HG02840 (cell line): ENCODE results near the gene IQCF6.
"Not testable (repeated sequence)": the region's sequence is repeated elsewhere in the genome, so short reads cannot be mapped to it uniquely, and the experiment has no call there.

Experiments
- ATAC-seq: cut with Tn5 transposase; IDR thresholded peaks from one replicate; pipeline ENCODE4 v1.9.1; 2021; ENCODE audit warnings: mild to moderate bottlenecking, moderate library complexity, moderate number of reproducible peaks; ENCODE audit not compliant: unreplicated experiment, low FRiP score

Gene IQCF6

DNA sequence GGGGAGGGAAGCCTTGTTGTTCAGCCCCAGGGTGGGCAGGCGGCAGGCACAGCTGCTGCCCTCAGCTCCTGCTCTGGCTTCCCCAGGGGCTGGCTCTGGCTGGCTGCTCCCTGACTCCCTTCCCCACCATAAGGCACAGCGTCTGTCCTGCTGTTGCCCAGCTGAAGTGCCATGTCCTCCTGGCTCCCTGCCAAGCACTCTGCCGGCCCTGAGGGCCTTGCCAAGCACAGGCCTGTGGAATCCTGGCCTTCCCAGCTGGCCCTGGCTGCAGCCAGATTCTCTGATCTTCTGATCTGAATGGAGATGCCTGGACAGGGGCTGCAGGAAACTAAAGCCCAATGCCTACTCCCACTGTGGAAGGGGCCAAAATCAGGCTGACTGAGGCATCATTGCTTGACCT is 1.1 kb downstream of the IQCF6 start:
- ATAC-seq, result no peak

DNA sequence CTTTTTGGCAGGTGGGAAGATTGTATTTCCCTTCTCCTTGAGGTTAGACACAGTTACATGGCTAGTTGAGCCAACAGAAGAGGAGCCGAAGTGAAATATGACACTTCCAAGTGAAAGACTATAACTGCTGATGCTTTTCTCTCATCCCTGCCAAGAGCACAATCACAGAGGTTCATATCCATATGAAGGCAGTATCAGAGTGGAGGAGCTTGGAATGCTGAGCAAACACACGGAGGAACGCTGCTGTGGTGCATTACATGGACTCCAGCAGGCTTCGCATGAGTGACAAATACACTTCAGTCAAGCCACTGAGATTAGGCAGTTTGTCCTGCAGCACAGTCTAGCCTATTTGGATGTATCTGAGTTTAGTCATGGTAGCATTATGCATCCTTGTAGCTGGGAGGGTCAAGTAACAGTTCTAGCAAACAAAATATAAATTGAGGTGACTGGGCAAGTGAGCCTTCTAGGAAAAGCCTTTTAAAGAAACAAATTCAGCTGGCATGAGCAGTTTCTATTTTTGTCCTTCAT is 5.4 kb downstream of the IQCF6 start:
- no peak for ATAC-seq

DNA sequence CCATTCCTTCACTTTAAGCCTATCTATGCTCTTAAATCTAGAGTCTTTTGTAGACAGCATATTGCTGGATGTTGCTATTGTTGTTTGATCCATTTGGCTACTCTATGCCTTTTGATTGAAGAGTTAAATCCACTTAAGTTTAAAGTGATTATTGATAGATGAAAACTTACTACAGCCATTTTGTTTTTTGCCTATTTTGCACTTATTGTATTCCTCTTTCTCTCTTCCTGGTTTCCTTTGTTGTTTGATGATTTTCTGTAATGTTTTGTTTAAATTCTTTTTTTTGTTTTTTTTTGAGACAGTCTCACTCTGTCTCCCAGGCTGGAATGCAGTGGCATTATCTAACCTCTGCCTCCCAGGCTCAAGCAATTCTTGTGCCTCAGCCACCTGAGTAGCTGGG is 19.8 kb downstream of the IQCF6 start:
- no peak for ATAC-seq

DNA sequence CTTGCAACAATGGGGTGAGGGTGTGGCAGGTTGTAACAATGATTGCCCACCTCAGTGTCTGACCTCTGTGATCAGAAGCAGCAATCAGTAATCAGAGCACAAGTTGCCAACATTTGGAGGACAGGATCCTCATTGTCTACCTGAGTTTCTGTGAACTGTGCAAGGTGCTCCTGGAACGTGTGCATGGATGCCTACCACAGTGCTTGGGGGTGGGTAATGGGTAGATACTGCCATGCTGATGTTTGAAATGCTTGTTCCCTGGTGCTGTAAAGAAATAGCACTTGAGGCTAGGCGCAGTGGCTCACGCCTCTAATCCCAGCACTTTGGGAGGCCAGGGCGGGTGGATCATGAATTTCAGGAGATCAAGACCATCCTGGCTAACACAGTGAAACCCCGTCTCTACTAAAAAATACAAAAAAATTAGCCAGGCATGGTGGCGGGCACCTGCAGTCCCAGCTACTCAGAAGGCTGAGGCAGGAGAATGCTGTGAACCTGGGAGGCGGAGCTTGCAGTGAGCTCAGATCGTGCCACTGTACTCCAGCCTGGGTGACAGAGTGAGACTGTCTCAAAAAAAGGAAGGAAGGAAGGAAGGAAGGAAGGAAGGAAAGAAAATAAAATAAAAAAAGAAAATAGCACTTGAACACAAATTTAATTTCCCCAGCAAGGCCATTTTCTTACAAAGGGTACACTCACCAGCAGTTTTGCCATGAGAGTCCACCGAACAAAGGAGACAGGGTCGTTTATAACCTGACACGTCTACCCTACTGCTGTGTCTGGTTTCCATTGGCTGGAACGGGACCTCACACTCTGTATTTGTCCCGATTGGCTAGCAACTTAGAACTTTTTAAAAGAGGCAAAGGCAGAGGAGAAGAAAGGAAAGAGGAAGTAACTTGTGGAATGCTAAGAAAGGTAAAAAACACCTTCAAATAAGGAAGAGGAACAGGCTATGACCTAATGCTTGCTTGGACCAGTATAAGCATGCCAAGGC is 25.0 kb downstream of the IQCF6 start:
- ATAC-seq, result not testable (repeated sequence)

DNA sequence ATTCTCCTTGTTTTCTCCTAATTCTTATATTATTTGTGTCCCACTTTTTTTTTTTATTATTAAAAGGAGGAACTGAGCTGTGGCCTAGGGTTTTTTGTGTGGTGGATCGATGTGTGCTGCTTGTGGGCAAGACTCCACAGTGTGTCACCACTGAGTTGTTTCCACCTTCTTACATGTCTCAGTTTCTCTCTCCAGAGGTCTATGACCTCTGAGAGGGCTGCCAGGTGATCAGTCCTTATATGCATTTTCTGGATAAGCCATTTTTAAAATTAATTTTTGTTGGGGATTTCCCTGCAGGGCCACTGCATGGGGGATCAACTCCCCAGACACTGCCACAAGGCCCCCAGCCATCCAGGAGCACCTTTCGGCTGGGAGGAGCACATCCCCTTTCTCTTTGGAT is 27.8 kb downstream of the IQCF6 start:
- no peak for ATAC-seq

DNA sequence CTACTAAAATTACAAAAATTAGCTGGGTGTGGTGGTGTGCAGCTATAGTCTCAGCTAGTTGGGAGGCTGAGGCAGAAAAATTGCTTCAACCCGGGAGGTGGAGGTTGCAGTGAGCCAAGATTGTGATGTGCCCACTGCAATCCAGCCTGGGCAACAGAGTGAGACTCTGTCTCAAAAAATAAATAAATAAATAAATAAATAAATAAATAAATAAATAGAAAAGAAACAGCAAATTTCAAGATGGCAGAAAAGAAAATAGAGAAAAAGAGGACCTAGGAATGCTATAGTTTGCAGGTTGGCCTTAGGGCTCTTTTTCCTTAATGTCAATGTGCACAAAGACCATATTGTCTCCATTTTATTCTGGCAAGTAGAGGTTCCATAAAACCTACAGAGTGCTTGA is 28.2 kb downstream of the IQCF6 start:
- no peak for ATAC-seq

DNA sequence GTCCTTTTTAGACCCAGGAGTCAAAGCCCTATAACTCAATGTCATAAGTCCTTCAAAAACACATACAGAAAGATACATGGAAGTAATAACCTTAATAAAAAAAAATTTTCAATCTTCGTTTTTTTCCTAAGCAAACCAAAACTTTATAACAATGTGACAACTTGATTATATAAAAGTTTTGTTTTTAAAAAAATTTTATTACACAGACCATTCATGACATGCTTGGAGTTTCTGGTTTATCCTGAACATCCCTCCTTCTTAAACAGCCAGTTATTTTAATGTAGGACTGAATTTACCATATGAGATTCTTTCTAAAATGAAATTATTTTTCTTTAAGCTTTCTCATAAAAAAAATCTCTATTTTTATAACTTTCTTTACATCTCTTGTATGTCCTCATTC is 30.7 kb downstream of the IQCF6 start:
- no peak for ATAC-seq

DNA sequence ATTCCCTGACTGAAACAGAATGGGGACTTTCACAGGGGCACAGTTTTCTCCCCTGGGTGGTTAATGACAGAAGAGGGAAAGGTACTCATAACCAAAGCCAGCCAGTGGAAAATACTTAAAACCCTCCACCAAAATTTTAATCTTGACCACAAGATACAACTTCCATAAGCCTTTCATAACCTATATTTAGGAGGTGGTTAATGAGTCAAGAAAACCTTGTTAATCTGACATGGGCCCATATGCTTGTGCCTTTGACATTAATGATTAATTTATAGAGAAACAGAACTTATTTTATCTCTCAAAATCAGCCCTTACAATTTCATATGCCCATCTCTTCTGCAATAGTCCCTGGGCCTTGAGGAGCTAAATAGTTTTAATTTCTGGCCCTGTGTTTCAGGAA is 31.2 kb downstream of the IQCF6 start:
- no peak for ATAC-seq

DNA sequence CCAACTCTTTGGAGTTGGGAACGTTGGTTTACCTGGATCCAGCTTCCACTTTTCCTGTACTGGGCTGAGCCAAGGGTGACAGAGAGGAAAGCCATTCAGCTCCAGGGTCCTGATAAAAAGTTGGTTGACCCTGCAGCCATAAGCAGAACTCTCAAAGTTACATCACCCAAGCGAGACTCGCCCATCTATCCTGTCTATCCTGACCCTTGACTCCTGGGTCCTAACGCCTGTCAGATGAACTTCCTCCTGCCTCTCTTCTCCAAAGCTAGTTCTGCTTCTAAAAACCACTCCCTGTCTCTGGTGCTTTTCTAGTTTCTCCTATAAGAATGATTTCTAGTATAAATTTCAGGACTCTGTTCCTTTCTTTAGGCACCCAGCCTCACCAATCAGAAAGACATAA is 36.1 kb downstream of the IQCF6 start:
- ATAC-seq, result not testable (repeated sequence)

DNA sequence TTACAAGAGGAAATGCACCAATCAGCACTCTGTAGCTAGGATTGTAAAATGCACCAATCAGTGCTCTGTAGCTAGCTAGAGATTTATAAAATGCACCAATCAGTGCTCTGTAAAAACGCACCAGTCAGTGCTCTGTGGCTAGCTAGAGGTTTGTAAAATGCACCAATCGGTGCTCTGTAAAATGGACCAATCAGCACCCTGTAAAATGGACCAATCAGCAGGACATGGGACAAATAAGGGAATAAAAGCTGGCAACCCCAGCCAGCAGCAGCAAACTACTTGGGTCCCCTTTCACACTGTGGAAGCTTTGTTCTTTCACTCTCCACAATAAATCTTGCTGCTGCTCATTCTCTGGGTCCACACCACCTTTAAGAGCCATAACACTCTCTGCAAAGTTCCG is 36.7 kb downstream of the IQCF6 start:
- ATAC-seq, result not testable (repeated sequence)

DNA sequence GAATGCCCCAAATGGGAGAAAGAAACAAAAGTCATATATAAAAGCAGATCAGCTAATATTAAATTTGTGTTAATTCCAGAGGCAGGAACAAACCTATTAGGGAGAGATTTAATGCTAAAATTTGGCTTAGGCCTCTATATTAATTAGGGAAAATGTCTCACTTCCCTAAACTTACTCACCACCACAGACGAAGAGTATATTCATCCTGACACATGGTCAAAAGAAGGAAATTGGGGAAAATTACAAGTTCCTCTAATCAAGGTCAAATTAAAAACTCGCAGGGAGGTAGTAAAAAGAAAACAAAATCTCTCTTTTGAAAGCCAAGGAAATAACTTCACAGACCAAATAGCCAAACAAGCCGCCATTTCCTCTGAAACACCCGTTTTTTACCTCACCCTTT is 39.9 kb downstream of the IQCF6 start:
- no peak for ATAC-seq

DNA sequence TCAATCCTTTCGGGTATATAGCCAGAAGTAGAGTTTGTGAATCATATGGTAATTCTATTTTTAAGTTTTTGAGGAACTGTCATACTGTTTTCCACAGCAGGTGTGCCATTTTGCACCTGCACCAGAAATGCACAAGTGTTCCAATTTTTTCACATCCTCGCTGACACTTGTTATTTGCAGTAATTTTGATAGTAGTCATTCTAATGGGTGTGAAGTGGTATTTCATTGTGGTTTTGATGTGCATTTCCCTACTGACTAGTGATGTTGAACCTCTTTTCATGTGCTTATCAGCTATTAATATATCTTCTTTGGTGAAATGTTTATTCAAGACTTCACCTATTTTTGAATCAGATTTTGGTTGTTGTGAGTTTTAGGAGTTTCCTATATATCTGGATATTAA is 43.1 kb downstream of the IQCF6 start:
- ATAC-seq, result no peak

DNA sequence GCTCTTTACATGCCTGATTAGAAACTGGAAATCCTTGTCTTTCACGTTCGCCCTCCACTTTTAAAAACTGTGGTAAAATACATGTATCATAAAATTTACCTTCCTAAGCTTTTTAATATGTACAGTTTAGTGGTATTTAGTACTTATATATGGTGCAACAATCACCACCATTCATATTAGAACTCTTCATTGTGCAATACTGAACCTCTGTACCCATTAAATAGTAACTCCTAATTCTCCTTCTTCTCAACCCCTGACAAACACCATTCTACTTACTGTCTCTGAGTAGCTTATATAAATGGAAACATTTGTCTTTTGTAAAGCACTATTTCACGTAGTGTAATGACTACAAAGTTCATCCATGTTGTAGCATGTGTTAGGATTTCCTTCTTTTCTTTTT is 44.0 kb downstream of the IQCF6 start:
- no peak for ATAC-seq

DNA sequence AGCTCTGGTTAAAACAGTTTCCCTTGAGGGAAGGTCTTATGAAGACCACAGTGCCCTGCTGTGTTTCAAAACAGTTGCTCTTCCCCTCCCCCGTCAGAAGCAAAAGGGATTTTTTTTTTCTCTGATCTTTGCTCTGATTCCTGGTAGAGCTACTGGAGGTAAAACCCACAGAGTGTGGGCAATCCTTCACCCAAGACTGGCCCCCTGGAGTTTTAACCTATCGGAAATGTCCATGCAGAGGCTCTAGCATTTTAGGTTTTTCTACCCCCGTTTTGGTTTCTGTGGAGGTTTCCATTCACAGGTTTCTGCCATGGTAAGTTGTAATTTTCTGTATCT is 44.5 kb downstream of the IQCF6 start:
- ATAC-seq, result no peak

DNA sequence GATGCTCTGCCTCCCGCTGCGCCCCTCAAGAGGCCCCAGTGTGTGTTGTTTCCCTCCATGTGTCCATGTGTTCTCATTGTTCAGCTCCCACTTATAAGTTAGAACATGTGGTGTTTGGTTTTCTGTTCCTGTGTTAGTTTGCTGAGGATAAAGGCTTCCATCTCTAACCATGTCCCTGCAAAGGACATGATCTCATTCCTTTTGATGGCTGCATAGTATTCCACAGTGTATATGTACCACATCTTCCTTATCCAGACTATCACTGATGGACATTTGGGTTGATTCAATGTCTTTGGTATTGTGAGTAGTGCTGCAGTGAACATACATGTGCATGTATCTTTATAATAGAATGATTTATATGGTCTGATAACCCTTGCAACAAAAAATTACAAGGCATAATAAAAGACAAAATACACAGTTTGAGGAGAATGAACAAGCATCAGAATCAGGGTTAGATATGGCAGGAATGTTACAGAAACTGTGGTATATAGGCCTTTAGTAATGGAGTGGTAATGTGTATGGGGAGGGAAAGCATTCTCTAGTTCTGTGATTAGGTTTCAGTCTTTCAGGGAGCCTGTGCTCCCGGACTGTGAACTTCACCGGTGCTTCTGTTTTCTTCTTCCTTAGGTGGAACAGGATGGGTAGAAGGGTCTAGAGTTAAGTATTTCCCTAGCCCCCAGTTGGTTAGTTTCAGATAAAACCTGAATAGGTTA is 45.0 kb downstream of the IQCF6 start:
- no peak for ATAC-seq

DNA sequence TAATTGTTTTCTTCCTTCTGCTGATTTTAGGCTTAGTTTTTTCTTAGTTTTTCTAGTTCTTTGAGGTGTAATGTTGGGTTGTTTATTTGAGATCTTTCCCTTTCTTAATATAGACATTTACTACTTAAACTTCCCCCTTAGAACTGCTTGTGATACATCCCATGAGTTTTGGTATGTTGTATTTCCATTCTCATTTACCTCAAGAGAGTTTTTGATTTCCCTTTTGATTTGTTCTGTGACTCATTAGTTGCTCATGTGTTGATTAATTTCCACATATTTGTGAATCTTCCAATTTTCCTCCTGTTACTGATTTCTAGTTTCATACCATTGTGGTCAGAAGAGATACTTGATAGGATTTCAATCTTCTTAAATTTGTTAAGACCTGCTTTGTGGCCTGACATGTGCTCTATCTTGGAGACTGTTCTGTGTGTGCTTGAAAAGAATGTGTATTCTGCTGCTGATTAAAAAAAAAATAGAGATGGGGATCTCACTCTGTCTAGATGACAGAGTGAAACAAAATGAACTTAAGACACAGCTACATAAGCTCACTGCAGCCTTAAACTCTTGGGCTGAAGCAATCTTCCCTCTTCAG is 49.9 kb downstream of the IQCF6 start:
- no peak for ATAC-seq
